ENCODE measurements around the gene GPR25.

GPR25 gene

GRCh38 chr1:200919386-200919785 lies 46.6 kb downstream of the GPR25 start:
- Histone ChIP-seq H3K4me2 (no peak overlapping the region), H3K4me3 (IDR thresholded peaks at IDR 0.05; ENCODE audit: insufficient read depth, low read depth, low read length) (no peak overlapping the region), H3K4me1 (ENCODE audit: low read depth, poor library complexity, severe bottlenecking) (no peaks in the 10 kb centered on the region), H3K9ac (no peak overlapping the region), H3K27me3 (ENCODE audit: insufficient read depth, low read depth) (no peaks in the 10 kb centered on the region), H4K20me1 (ENCODE audit: insufficient read depth) (no peaks in the 10 kb centered on the region), H3K27ac (no peak overlapping the region), H2AFZ (ENCODE audit: low read depth) (no peak overlapping the region), H3K79me2 (ENCODE audit: insufficient read depth, low read depth) (no peaks in the 10 kb centered on the region), H3K36me3 (ENCODE audit: insufficient read depth) (no peaks in the 10 kb centered on the region)
- no peak for TF ChIP-seq CTCF (conservative IDR thresholded peaks at IDR 0.05; ENCODE audit: low read depth, low read length)

GRCh38 chr1:200921571-200922110 lies 48.9 kb downstream of the GPR25 start:
- H3K27me3 ChIP-seq (ENCODE audit: insufficient read depth, low read depth), result no peaks in the 10 kb centered on the region
- H4K20me1 ChIP-seq (ENCODE audit: insufficient read depth), result no peaks in the 10 kb centered on the region
- no peak overlapping the region for H2AFZ ChIP-seq (ENCODE audit: low read depth)
- H3K79me2 ChIP-seq (ENCODE audit: insufficient read depth, low read depth), result no peaks in the 10 kb centered on the region
- no peaks in the 10 kb centered on the region for H3K4me1 ChIP-seq (ENCODE audit: low read depth, poor library complexity, severe bottlenecking)
- H3K4me2 ChIP-seq, result no peak overlapping the region
- H3K27ac ChIP-seq, result no peak overlapping the region
- no peak overlapping the region for H3K4me3 ChIP-seq (IDR thresholded peaks at IDR 0.05; ENCODE audit: insufficient read depth, low read depth, low read length)
- no peak overlapping the region for H3K9ac ChIP-seq
- TF ChIP-seq CTCF (conservative IDR thresholded peaks at IDR 0.05; ENCODE audit: low read depth, low read length), result no peak
- no peaks in the 10 kb centered on the region for H3K36me3 ChIP-seq (ENCODE audit: insufficient read depth)

GRCh38 chr1:200922406-200922805 lies 49.6 kb downstream of the GPR25 start:
- no peak overlapping the region for H3K4me2 ChIP-seq
- H3K9ac ChIP-seq, result no peak overlapping the region
- no peaks in the 10 kb centered on the region for H3K79me2 ChIP-seq (ENCODE audit: insufficient read depth, low read depth)
- no peak overlapping the region for H3K4me3 ChIP-seq (IDR thresholded peaks at IDR 0.05; ENCODE audit: insufficient read depth, low read depth, low read length)
- no peaks in the 10 kb centered on the region for H3K4me1 ChIP-seq (ENCODE audit: low read depth, poor library complexity, severe bottlenecking)
- no peak for TF ChIP-seq CTCF (conservative IDR thresholded peaks at IDR 0.05; ENCODE audit: low read depth, low read length)
- H4K20me1 ChIP-seq (ENCODE audit: insufficient read depth), result no peaks in the 10 kb centered on the region
- no peak overlapping the region for H3K27ac ChIP-seq
- no peak overlapping the region for H2AFZ ChIP-seq (ENCODE audit: low read depth)
- H3K27me3 ChIP-seq (ENCODE audit: insufficient read depth, low read depth), result no peaks in the 10 kb centered on the region
- no peaks in the 10 kb centered on the region for H3K36me3 ChIP-seq (ENCODE audit: insufficient read depth)

- no peak for TF ChIP-seq CTCF (conservative IDR thresholded peaks at IDR 0.05; ENCODE audit: low read depth, low read length)
- no peak overlapping the region for H3K27ac ChIP-seq
- no peaks in the 10 kb centered on the region for H4K20me1 ChIP-seq (ENCODE audit: insufficient read depth)
- no peaks in the 10 kb centered on the region for H3K79me2 ChIP-seq (ENCODE audit: insufficient read depth, low read depth)
- no peak overlapping the region for H3K9ac ChIP-seq
- H3K4me3 ChIP-seq (IDR thresholded peaks at IDR 0.05; ENCODE audit: insufficient read depth, low read depth, low read length), result no peak overlapping the region
- no peaks in the 10 kb centered on the region for H3K4me1 ChIP-seq (ENCODE audit: low read depth, poor library complexity, severe bottlenecking)
- no peak overlapping the region for H2AFZ ChIP-seq (ENCODE audit: low read depth)
- no peaks in the 10 kb centered on the region for H3K27me3 ChIP-seq (ENCODE audit: insufficient read depth, low read depth)
- no peaks in the 10 kb centered on the region for H3K36me3 ChIP-seq (ENCODE audit: insufficient read depth)
- H3K4me2 ChIP-seq, result no peak overlapping the region
Observed at GRCh38 chr1:200923601-200924000, 50.8 kb downstream of the GPR25 start.
